Upper lobe of right lung (tissue), 1 donor: Measurements from ENCODE around the gene GRIA4. TPM values are rescaled to one million over a fixed set of nuclear protein-coding genes. Genes with fewer than 3 reads are reported as not detected.

Source experiments
- ATAC-seq: fragments of 200-7000 bp; cut with Tn5 transposase; one replicate; pipeline ENCODE4 v1.9.1; 2020; ENCODE audit warnings: mild to moderate bottlenecking, moderate library complexity
- DNase-seq: peaks from one replicate; pipeline ENCODE4 v3.0.0-alpha.2; 2020
- H3K27ac ChIP-seq: fragments of 200-600 bp; one replicate; pipeline ENCODE4 v1.8.0; 2022
- H3K27me3 ChIP-seq: fragments of 200-600 bp; one replicate; pipeline ENCODE4 v1.8.0; 2022; ENCODE audit warnings: mild to moderate bottlenecking
- H3K36me3 ChIP-seq: fragments of 200-600 bp; one replicate; pipeline ENCODE4 v1.8.0; 2022
- H3K4me1 ChIP-seq: fragments of 200-600 bp; one replicate; pipeline ENCODE4 v1.8.0; 2022
- H3K4me3 ChIP-seq: fragments of 200-600 bp; one replicate; pipeline ENCODE4 v1.8.0; 2022; ENCODE audit warnings: mild to moderate bottlenecking
- H3K9me3 ChIP-seq: fragments of 200-600 bp; one replicate; pipeline ENCODE4 v1.8.0; 2022
- CTCF ChIP-seq: fragments of 200-600 bp; IDR thresholded peaks from one replicate; pipeline ENCODE4 v1.8.0; 2022; ENCODE audit warnings: antibody characterized with exemption
- intact Hi-C: fragments of 100-400 bp; cut with DNase I; formaldehyde crosslinking; loops from one replicate; pipeline ENCODE4 v1.11.0; 2022
- total RNA-seq: library from RNA; stranded (reverse); fragmentation: NEBNext Ultra II Directional; extraction: Animal tissue kit (Norgen Biotek cat#: 25700); gene quantifications from one replicate; pipeline ENCODE4 v1.2.1, GENCODE V29; 2021
- donor health status: DM: no; HTN: yes; CAD: no; lungs with severe emphysema.

The GRIA4 gene
- total RNA-seq, 1 donor from 2014 or later: not detected

- ATAC-seq (no peak), DNase-seq (no peak)
- Histone ChIP-seq H3K4me3 (no peak overlapping the region), H3K9me3 (no peaks in the 10 kb centered on the region), H3K4me1 (no peaks in the 10 kb centered on the region), H3K27ac (no peak overlapping the region), H3K36me3 (no peaks in the 10 kb centered on the region), H3K27me3 (no peaks in the 10 kb centered on the region)
- TF ChIP-seq CTCF: no peak
- intact Hi-C loops: no loop called here
These were observed 201.4 kb downstream of the GRIA4 start for GRCh38 chr11:105811242-105811641.

GRCh38 chr11:105821372-105821771 lies 211.5 kb downstream of the GRIA4 start:
- Histone ChIP-seq H3K27me3 (no peaks in the 10 kb centered on the region), H3K9me3 (no peaks in the 10 kb centered on the region), H3K36me3 (no peaks in the 10 kb centered on the region), H3K27ac (no peak overlapping the region), H3K4me1 (no peaks in the 10 kb centered on the region), H3K4me3 (no peak overlapping the region)
- ATAC-seq (no peak), DNase-seq (no peak)
- intact Hi-C loops: no loop called here
- TF ChIP-seq CTCF: no peak

GRCh38 chr11:105821781-105822180 lies 211.9 kb downstream of the GRIA4 start:
- no peak for TF ChIP-seq CTCF
- H3K27me3 ChIP-seq: no peaks in the 10 kb centered on the region
- ATAC-seq (no peak), DNase-seq (no peak)
- H3K9me3 ChIP-seq: no peaks in the 10 kb centered on the region
- intact Hi-C loops: no loop called here
- H3K27ac ChIP-seq: no peak overlapping the region
- H3K4me1 ChIP-seq: no peaks in the 10 kb centered on the region
- H3K4me3 ChIP-seq: no peak overlapping the region
- no peaks in the 10 kb centered on the region for H3K36me3 ChIP-seq

GRCh38 chr11:105823495-105824033 lies 213.7 kb downstream of the GRIA4 start:
- Histone ChIP-seq H3K4me1 (no peaks in the 10 kb centered on the region), H3K4me3 (no peak overlapping the region), H3K36me3 (no peaks in the 10 kb centered on the region), H3K27ac (no peak overlapping the region), H3K27me3 (no peaks in the 10 kb centered on the region), H3K9me3 (no peaks in the 10 kb centered on the region)
- TF ChIP-seq CTCF: no peak
- intact Hi-C loops: no loop called here
- ATAC-seq (no peak), DNase-seq (no peak)

GRCh38 chr11:105824457-105825013 lies 214.7 kb downstream of the GRIA4 start:
- ATAC-seq (no peak), DNase-seq (no peak)
- intact Hi-C loops: no loop called here
- H3K9me3 ChIP-seq: no peaks in the 10 kb centered on the region
- no peaks in the 10 kb centered on the region for H3K36me3 ChIP-seq
- H3K27me3 ChIP-seq: no peaks in the 10 kb centered on the region
- no peaks in the 10 kb centered on the region for H3K4me1 ChIP-seq
- H3K4me3 ChIP-seq: no peak overlapping the region
- H3K27ac ChIP-seq: no peak overlapping the region
- TF ChIP-seq CTCF: no peak

GRCh38 chr11:105825141-105825540 lies 215.3 kb downstream of the GRIA4 start:
- ATAC-seq (no peak), DNase-seq (no peak)
- Histone ChIP-seq H3K4me1 (no peaks in the 10 kb centered on the region), H3K4me3 (no peak overlapping the region), H3K9me3 (no peaks in the 10 kb centered on the region), H3K36me3 (no peaks in the 10 kb centered on the region), H3K27me3 (no peaks in the 10 kb centered on the region), H3K27ac (no peak overlapping the region)
- TF ChIP-seq CTCF: no peak
- intact Hi-C loops: no loop called here
